Peyer's patch (tissue), 4 donors: ENCODE data around the gene PRKACB.

ENCODE experiments used
- CTCF ChIP-seq, 6 experiments: fragments of 450-650 bp in 4 of 6; fragments of 200-600 bp in 2 of 6; sonication (generic) in 1 of 6; IDR thresholded peaks; one replicate each; pipeline ENCODE4 v1.5.1; 2017 to 2019; ENCODE audit warnings: antibody characterized with exemption in 6 of 6, mild to moderate bottlenecking in 3 of 6, moderate library complexity in 1 of 6
- POLR2A ChIP-seq, 2 donors: fragments of 450-650 bp; IDR thresholded peaks; one replicate each; pipeline ENCODE4 v1.5.1; 2017; ENCODE audit warnings: antibody characterized with exemption in 2 of 2, mild to moderate bottlenecking in 2 of 2, moderate library complexity in 2 of 2

GRCh38 chr1:84159533-84160240 is 15.6 kb downstream of the PRKACB start:
- TF ChIP-seq CTCF (IDR thresholded peaks at IDR 0.05), result no peak
- no peak for TF ChIP-seq POLR2A (IDR thresholded peaks at IDR 0.05)
